Cortex of kidney (tissue), 1 donor: ENCODE results near the gene SLC12A9.
"Not testable (repeated sequence)": the region's sequence is repeated elsewhere in the genome, so short reads cannot be mapped to it uniquely, and the experiment has no call there.

Experiments
- DNase-seq: peaks from one replicate; lab custom pipeline; 2025; lab: John Stamatoyannopoulos, UW

SLC12A9 gene

GRCh38 chr7:100896732-100897608 is 44.5 kb downstream of the SLC12A9 start:
- DNase-seq: no peak

GRCh38 chr7:100897772-100898454 is 45.4 kb downstream of the SLC12A9 start:
- DNase-seq: no peak

GRCh38 chr7:100899432-100899831 is 46.9 kb downstream of the SLC12A9 start:
- DNase-seq: no peak

DNA sequence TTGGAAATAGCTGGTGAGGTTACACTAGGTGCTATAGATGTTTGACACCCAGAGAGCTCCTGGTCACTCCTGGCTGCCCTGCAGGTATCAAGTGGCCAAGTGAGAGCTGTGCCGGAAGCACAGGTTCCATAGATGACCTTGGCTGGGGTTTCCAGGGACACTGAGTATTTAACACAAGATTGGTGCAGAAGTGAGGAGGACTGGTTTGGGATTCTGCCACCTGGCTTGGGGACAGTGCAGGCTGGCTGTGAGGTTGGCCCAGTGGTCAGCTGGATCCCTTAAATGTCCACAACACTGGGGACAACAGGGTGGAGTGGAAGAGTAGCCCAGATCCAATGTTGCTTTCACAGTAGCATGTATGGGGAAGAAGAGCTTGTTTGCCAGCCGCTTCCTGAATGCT is 48.5 kb downstream of the SLC12A9 start:
- no peak for DNase-seq

GRCh38 chr7:100901921-100902332 is 49.4 kb downstream of the SLC12A9 start:
- DNase-seq: no peak

GRCh38 chr7:100902638-100903037 is 50.1 kb downstream of the SLC12A9 start:
- no peak for DNase-seq

- DNase-seq: no peak
These were observed 56.0 kb downstream of the SLC12A9 start for GRCh38 chr7:100908512-100908911.

DNA sequence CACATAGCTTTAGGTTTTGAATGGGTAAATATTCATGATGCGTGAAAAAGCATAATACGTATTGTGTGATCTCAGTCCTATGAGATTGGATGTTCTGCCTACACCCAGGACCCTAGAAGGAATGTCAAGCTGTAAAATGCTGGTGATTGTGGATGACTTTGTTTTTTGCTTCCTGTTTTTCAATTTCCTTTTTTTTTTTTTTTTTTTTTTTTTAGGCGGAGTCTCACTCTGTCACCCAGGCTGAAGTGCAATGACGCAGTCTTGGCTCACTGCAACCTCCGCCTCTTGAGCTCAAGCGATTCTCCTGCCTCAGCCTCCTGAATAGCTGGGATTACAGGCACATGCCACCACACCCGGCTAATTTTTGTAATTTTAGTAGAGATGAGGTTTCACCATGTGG is 57.9 kb downstream of the SLC12A9 start:
- DNase-seq: not testable (repeated sequence)

DNA sequence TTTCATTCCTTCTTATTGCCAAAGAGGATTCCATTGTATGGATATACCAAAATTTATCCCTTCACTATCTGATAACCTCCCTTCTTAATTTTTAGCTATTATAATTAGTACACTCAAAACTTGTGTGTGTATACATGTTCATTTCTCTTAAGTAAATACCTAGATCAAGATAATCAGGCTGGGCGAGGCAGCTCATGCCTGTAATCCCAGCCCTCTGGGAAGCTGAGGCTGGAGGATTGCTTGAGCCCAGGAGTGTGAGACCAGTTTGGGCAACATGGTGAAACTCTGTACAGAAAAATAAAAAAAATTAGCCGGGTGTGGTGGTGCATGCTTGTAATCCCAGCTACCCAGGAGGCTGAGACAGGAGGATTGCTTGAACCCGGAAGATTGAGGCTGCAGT is 59.0 kb downstream of the SLC12A9 start:
- DNase-seq: no peak

DNA sequence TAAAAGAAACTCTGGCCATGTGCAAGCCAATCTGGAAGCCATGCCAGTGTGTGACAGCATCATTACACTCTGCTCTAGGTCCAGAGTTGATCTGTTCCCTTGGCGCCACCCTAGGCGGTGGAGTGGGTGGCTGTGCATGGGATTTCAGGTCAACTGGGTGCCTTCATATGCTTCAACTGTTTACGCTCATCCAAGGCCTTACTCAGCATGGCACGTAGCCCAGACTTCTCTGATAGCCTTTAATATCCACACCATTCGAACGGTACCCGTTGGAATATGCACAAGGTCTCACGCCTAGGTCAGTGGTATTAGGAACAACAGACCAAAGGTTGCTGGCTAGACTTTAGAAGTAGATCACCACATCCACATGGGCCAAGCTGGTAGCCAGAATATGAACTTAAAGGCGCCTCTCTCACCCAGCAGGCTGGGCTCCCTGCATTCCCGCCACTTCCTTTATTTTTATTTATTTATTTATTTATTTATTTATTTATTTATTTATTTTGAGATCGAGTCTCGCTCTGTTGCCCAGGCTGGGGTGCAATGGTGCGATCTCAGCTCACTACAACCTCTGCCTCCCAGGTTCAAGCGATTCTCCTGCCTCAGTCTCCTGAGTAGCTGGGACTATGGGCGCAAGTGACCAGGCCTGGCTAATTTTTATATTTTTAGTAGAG is 61.8 kb downstream of the SLC12A9 start:
- no peak for DNase-seq

GRCh38 chr7:100914879-100915447 is 62.5 kb downstream of the SLC12A9 start:
- DNase-seq: no peak
